GM23338 (cell line): ENCODE measurements around the gene CCDC86. TPM values are rescaled to one million over a fixed set of nuclear protein-coding genes. Genes with fewer than 3 reads are reported as not detected.

ENCODE experiments used
- ATAC-seq: fragments of 200-7000 bp; cut with Tn5 transposase; 3 replicates; pipeline ENCODE4 v1.9.1; 2020
- DNase-seq: peaks from one replicate; pipeline ENCODE4 v3.0.0-alpha.2; 2015; ENCODE audit warnings: low spot score
- H2AFZ ChIP-seq: fragments of 200-600 bp; sonication (generic); 2 replicates; pipeline ENCODE4 v1.8.0; 2016; ENCODE audit warnings: antibody characterized with exemption, mild to moderate bottlenecking, moderate library complexity
- H3F3A ChIP-seq: fragments of 200-600 bp; sonication (generic); replicated peaks from 2 replicates; pipeline ENCODE4 v1.8.0; 2017; ENCODE audit warnings: antibody characterized with exemption, mixed run types, low read depth
- H3K27ac ChIP-seq: fragments of 200-600 bp; sonication (generic); 2 replicates; pipeline ENCODE4 v1.6.1; 2016; ENCODE audit warnings: low read depth
- H3K27me3 ChIP-seq: fragments of 200-600 bp; sonication (generic); 2 replicates; pipeline ENCODE4 v1.8.0; 2016; ENCODE audit warnings: mild to moderate bottlenecking, mixed run types, moderate library complexity; ENCODE audit not compliant: insufficient read depth
- H3K36me3 ChIP-seq: fragments of 200-600 bp; sonication (generic); 2 replicates; pipeline ENCODE4 v1.8.0; 2016; ENCODE audit warnings: mild to moderate bottlenecking; ENCODE audit not compliant: insufficient read depth
- H3K4me1 ChIP-seq: fragments of 200-600 bp; sonication (generic); 2 replicates; pipeline ENCODE4 v1.8.0; 2016; ENCODE audit warnings: mild to moderate bottlenecking, moderate library complexity; ENCODE audit not compliant: insufficient read depth
- H3K4me2 ChIP-seq: fragments of 200-600 bp; sonication (generic); 2 replicates; pipeline ENCODE4 v1.7.1; 2017; ENCODE audit warnings: mixed run types
- H3K4me3 ChIP-seq: fragments of 200-600 bp; sonication (generic); 2 replicates; pipeline ENCODE4 v1.6.1; 2016; ENCODE audit warnings: mixed run types
- H3K79me2 ChIP-seq: fragments of 200-600 bp; sonication (generic); replicated peaks from 2 replicates; pipeline ENCODE4 v1.8.0; 2017; ENCODE audit warnings: mild to moderate bottlenecking; ENCODE audit not compliant: insufficient read depth
- H3K9me2 ChIP-seq: fragments of 200-600 bp; sonication (generic); 2 replicates; pipeline ENCODE4 v1.8.0; 2017; ENCODE audit not compliant: insufficient read depth
- H4K20me1 ChIP-seq: fragments of 200-600 bp; sonication (generic); replicated peaks from 2 replicates; pipeline ENCODE4 v1.8.0; 2017; ENCODE audit warnings: mild to moderate bottlenecking; ENCODE audit not compliant: insufficient read depth
- H3K27ac Mint-ChIP-seq: 2 replicates; pipeline ENCODE4 v1.8.0; 2020; ENCODE audit warnings: inconsistent platforms, mild to moderate bottlenecking, moderate library complexity, mixed read lengths
- H3K27me3 Mint-ChIP-seq: 3 replicates; pipeline ENCODE4 v1.8.0; 2022; ENCODE audit warnings: low read depth, mild to moderate bottlenecking, moderate library complexity, mixed read lengths, inconsistent platforms; ENCODE audit not compliant: insufficient read depth, poor library complexity
- H3K36me3 Mint-ChIP-seq: 3 replicates; pipeline ENCODE4 v1.8.0; 2021; ENCODE audit warnings: low read depth, mild to moderate bottlenecking, inconsistent platforms, moderate library complexity, mixed read lengths
- H3K4me1 Mint-ChIP-seq: 3 replicates; pipeline ENCODE4 v1.8.0; 2020; ENCODE audit warnings: mild to moderate bottlenecking, inconsistent platforms, mixed read lengths
- H3K4me3 Mint-ChIP-seq: 3 replicates; pipeline ENCODE4 v1.8.0; 2021; ENCODE audit warnings: moderate library complexity, mild to moderate bottlenecking, inconsistent platforms, mixed read lengths
- H3K9me3 Mint-ChIP-seq: 3 replicates; pipeline ENCODE4 v1.8.0; 2020; ENCODE audit warnings: moderate library complexity, mild to moderate bottlenecking, inconsistent platforms, mixed read lengths
- CREB1 ChIP-seq: fragments of 250-450 bp; sonication (Bioruptor Pico); IDR thresholded peaks from 2 replicates; pipeline ENCODE4 v1.5.0; 2020; ENCODE audit warnings: low read depth, mild to moderate bottlenecking, moderate library complexity
- EZH2 ChIP-seq: fragments of 200-600 bp; sonication (generic); IDR thresholded peaks from one replicate; pipeline ENCODE4 v1.8.0; 2017; ENCODE audit warnings: antibody characterized with exemption, mild to moderate bottlenecking, low read depth; ENCODE audit not compliant: unreplicated experiment
- EZH2phosphoT487 ChIP-seq: fragments of 200-600 bp; sonication (generic); IDR thresholded peaks from one replicate; pipeline ENCODE4 v1.8.1; 2018; ENCODE audit warnings: antibody characterized with exemption; ENCODE audit not compliant: unreplicated experiment
- JUNB ChIP-seq: IDR thresholded peaks from one replicate; pipeline ENCODE4 v1.6.1; 2016; ENCODE audit warnings: antibody characterized with exemption; ENCODE audit not compliant: unreplicated experiment
- NANOG ChIP-seq: IDR thresholded peaks from 2 replicates; pipeline ENCODE4 v1.6.1; 2016; ENCODE audit warnings: antibody characterized with exemption, borderline replicate concordance
- POLR2AphosphoS5 ChIP-seq: IDR thresholded peaks from 2 replicates; pipeline ENCODE4 v1.6.1; 2016; ENCODE audit warnings: antibody characterized with exemption, low read depth
- STAT1 ChIP-seq: IDR thresholded peaks from one replicate; pipeline ENCODE4 v1.6.1; 2016; ENCODE audit warnings: antibody characterized with exemption; ENCODE audit not compliant: unreplicated experiment
- ZNF114 ChIP-seq: fragments of 250-450 bp; sonication (Bioruptor Pico); IDR thresholded peaks from 2 replicates; pipeline ENCODE4 v1.5.0; 2020; ENCODE audit warnings: mild to moderate bottlenecking, moderate library complexity
- ZNF331 ChIP-seq: fragments of 250-450 bp; sonication (Bioruptor Pico); IDR thresholded peaks from 2 replicates; pipeline ENCODE4 v1.5.0; 2020; ENCODE audit warnings: low read depth, mild to moderate bottlenecking, moderate library complexity
- ZNF462 ChIP-seq: fragments of 250-450 bp; sonication (Bioruptor Pico); IDR thresholded peaks from 2 replicates; pipeline ENCODE4 v1.5.0; 2020; ENCODE audit warnings: mild to moderate bottlenecking, moderate library complexity
- polyA plus RNA-seq: library from polyadenylated mRNA; unstranded; fragments of >200 nt; fragmentation: Nextera tagmentation; extraction: Ambion mirVana; gene quantifications from 2 replicates; pipeline ENCODE4 v1.2.1, GENCODE V29; 2016
- total RNA-seq: library from RNA; depleted of rRNA; stranded (reverse); fragments of >200 nt; shearing (Covaris generic); gene quantifications from 2 replicates; pipeline ENCODE4 v1.2.3, GENCODE V29; 2014
- TF ChIP-seq, protein P1 (sequence below): IDR thresholded peaks from one replicate; pipeline ENCODE4 v1.6.1; 2018; ENCODE audit warnings: antibody characterized with exemption; ENCODE audit not compliant: unreplicated experiment
- TF ChIP-seq, protein P2 (sequence below): IDR thresholded peaks from 2 replicates; pipeline ENCODE4 v1.6.1; 2016; ENCODE audit warnings: antibody characterized with exemption
- TF ChIP-seq, protein P3 (sequence below), 2 experiments: fragments of 200-600 bp in 1 of 2; sonication (generic) in 1 of 2; conservative IDR thresholded peaks; 2 replicates each; pipeline versions ENCODE4 v1.5.1 to v1.6.1; 2016 to 2017; ENCODE audit warnings: antibody characterized with exemption in 2 of 2, low read depth in 2 of 2, mild to moderate bottlenecking in 2 of 2, moderate library complexity in 1 of 2

CCDC86 gene
- total and polyA plus RNA-seq, 2 experiments from 2014 or later = 67.3 to 98.5 TPM

DNA sequence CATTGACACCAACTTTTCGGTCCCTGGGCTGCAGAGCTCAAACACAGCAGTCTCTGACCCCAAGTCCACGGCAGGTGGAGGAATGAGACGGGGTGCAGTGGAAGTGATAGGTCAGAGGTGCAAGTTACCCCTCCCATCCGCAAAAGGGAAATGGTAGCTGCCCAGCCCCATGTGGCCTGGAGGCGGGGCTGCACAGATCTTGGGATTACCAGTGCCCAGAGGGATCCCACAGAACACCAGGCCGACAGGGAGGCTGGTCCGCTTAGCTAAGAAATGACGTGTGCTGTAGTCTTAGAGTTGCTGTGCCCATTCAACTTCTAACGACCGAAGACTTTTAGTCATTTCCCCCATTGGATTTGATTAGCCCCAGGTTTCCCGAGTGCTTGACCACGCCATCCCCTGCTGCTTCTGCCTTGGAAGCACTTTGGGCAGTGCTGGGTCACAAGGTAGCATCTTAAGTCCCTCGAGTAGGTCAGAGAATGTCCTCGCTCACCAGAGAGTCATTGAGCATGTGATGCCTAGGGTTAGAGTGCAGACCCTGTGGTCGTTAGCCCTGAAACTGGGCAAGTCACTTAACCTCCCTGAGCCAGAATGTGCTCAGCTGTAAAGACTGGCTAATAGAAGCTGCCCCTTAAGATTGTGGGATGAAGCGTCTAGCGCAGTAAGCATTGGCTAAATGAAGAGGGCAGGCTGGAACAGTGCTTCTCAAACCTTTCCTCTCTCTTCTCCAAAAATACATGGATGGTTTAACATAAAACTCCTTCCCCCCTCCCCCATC lies 9.6 kb downstream of the CCDC86 start:
- peaks cover 4% of the 10 kb centered on the region; the same call in 1 of the 2 replicates for H4K20me1 ChIP-seq
- Mint-ChIP-seq H3K4me1 (peaks cover 15% of the 10 kb centered on the region), H3K4me3 (peak overlapping the region; percentile 58; the same call in 2 of the 3 replicates)

More for the DNA sequence above, 9.6 kb downstream of the CCDC86 start:
- Mint-ChIP-seq H3K36me3 (peaks cover 47% of the 10 kb centered on the region), H3K27ac (0 out of 2 replicates have a peak overlapping the region, but pooled peaks have one; percentile 13), H3K27me3 (peaks cover 17% of the 10 kb centered on the region), H3K9me3 (no peaks in the 10 kb centered on the region; the same call in 2 of the 3 replicates)
- 0 out of 3 replicates have a peak, but pooled peaks have one; percentile 5 for ATAC-seq
- no peak for TF ChIP-seq STAT1
- TF ChIP-seq ZNF462 (CRISPR knock-in tag) = no peak
- TF ChIP-seq, protein P1, sequence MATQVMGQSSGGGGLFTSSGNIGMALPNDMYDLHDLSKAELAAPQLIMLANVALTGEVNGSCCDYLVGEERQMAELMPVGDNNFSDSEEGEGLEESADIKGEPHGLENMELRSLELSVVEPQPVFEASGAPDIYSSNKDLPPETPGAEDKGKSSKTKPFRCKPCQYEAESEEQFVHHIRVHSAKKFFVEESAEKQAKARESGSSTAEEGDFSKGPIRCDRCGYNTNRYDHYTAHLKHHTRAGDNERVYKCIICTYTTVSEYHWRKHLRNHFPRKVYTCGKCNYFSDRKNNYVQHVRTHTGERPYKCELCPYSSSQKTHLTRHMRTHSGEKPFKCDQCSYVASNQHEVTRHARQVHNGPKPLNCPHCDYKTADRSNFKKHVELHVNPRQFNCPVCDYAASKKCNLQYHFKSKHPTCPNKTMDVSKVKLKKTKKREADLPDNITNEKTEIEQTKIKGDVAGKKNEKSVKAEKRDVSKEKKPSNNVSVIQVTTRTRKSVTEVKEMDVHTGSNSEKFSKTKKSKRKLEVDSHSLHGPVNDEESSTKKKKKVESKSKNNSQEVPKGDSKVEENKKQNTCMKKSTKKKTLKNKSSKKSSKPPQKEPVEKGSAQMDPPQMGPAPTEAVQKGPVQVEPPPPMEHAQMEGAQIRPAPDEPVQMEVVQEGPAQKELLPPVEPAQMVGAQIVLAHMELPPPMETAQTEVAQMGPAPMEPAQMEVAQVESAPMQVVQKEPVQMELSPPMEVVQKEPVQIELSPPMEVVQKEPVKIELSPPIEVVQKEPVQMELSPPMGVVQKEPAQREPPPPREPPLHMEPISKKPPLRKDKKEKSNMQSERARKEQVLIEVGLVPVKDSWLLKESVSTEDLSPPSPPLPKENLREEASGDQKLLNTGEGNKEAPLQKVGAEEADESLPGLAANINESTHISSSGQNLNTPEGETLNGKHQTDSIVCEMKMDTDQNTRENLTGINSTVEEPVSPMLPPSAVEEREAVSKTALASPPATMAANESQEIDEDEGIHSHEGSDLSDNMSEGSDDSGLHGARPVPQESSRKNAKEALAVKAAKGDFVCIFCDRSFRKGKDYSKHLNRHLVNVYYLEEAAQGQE = no peak
- no peak for TF ChIP-seq POLR2AphosphoS5
- no peak for TF ChIP-seq ZNF331 (CRISPR knock-in tag)
- TF ChIP-seq EZH2 = no peak
- TF ChIP-seq NANOG = no peak
- no peak for TF ChIP-seq EZH2phosphoT487
- TF ChIP-seq ZNF114 (CRISPR knock-in tag) = no peak
- TF ChIP-seq CREB1 (CRISPR knock-in tag) = no peak
- TF ChIP-seq, protein P2, sequence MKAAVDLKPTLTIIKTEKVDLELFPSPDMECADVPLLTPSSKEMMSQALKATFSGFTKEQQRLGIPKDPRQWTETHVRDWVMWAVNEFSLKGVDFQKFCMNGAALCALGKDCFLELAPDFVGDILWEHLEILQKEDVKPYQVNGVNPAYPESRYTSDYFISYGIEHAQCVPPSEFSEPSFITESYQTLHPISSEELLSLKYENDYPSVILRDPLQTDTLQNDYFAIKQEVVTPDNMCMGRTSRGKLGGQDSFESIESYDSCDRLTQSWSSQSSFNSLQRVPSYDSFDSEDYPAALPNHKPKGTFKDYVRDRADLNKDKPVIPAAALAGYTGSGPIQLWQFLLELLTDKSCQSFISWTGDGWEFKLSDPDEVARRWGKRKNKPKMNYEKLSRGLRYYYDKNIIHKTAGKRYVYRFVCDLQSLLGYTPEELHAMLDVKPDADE = no peak
- TF ChIP-seq, protein P3, sequence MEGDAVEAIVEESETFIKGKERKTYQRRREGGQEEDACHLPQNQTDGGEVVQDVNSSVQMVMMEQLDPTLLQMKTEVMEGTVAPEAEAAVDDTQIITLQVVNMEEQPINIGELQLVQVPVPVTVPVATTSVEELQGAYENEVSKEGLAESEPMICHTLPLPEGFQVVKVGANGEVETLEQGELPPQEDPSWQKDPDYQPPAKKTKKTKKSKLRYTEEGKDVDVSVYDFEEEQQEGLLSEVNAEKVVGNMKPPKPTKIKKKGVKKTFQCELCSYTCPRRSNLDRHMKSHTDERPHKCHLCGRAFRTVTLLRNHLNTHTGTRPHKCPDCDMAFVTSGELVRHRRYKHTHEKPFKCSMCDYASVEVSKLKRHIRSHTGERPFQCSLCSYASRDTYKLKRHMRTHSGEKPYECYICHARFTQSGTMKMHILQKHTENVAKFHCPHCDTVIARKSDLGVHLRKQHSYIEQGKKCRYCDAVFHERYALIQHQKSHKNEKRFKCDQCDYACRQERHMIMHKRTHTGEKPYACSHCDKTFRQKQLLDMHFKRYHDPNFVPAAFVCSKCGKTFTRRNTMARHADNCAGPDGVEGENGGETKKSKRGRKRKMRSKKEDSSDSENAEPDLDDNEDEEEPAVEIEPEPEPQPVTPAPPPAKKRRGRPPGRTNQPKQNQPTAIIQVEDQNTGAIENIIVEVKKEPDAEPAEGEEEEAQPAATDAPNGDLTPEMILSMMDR (conservative IDR thresholded peaks at IDR 0.05; ENCODE audit: low read depth in 2 of 2) = no peak
- no peak for TF ChIP-seq JUNB
- Histone ChIP-seq H2AFZ (no peak overlapping the region), H3F3A (peaks cover 9% of the 10 kb centered on the region; the same call in 1 of the 2 replicates), H3K27me3 (peaks cover 23% of the 10 kb centered on the region), H3K4me3 (peak overlapping the region; percentile 54; the same call in 1 of the 2 replicates), H3K4me1 (0 out of 2 replicates have a peak, but pooled peaks cover 5% of the 10 kb centered on the region), H3K79me2 (peaks cover 5% of the 10 kb centered on the region; the same call in 1 of the 2 replicates), H3K27ac (no peak overlapping the region), H3K9me2 (no peaks in the 10 kb centered on the region), H3K4me2 (peak overlapping the region; percentile 83), H3K36me3 (no peaks in the 10 kb centered on the region; the same call in 1 of the 2 replicates)
- DNase-seq = no peak
